ENCODE results near the gene SPAAR.

Gene SPAAR

GRCh38 chr9:35928591-35929452, 19.5 kb downstream of the SPAAR start:
- Histone ChIP-seq H3K4me3 (ENCODE audit: low read length) (no peak overlapping the region), H2AFZ (ENCODE audit: low read length) (no peak overlapping the region), H3K9me3 (replicated peaks; ENCODE audit: insufficient read depth, low read length) (no peaks in the 10 kb centered on the region), H3K27ac (ENCODE audit: low read length) (no peak overlapping the region), H3K4me2 (ENCODE audit: low read depth, low read length) (no peak overlapping the region), H3F3A (ENCODE audit: insufficient read depth, low read length) (peaks cover 10% of the 10 kb centered on the region), H3K9me2 (replicated peaks; ENCODE audit: insufficient read depth, low read length) (no peaks in the 10 kb centered on the region), H3K9ac (ENCODE audit: low read length) (no peak overlapping the region), H3K27me3 (replicated peaks; ENCODE audit: insufficient read depth, low read length) (no peaks in the 10 kb centered on the region), H3K4me1 (ENCODE audit: low read length) (peaks cover 16% of the 10 kb centered on the region), H3K36me3 (replicated peaks; ENCODE audit: insufficient read depth, low read length) (no peaks in the 10 kb centered on the region), H4K20me1 (ENCODE audit: insufficient read depth, low read length) (no peaks in the 10 kb centered on the region), H3K79me2 (ENCODE audit: low read length) (no peaks in the 10 kb centered on the region)
- TF ChIP-seq EZH2phosphoT487 (IDR thresholded peaks at IDR 0.05; ENCODE audit: low read length), result no peak
- no peak for TF ChIP-seq EZH2 (optimal IDR thresholded peaks at IDR 0.05; ENCODE audit: low read depth, low read length)
- TF ChIP-seq CTCF (IDR thresholded peaks at IDR 0.05; ENCODE audit: low read length), result no peak
- no peak for DNase-seq

- Histone ChIP-seq H4K20me1 (ENCODE audit: insufficient read depth, low read length) (no peaks in the 10 kb centered on the region), H3K9ac (ENCODE audit: low read length) (no peak overlapping the region), H3K36me3 (replicated peaks; ENCODE audit: insufficient read depth, low read length) (no peaks in the 10 kb centered on the region), H3K4me3 (ENCODE audit: low read length) (no peak overlapping the region), H3K9me3 (replicated peaks; ENCODE audit: insufficient read depth, low read length) (no peaks in the 10 kb centered on the region), H3K9me2 (replicated peaks; ENCODE audit: insufficient read depth, low read length) (no peaks in the 10 kb centered on the region), H3K27me3 (replicated peaks; ENCODE audit: insufficient read depth, low read length) (no peaks in the 10 kb centered on the region), H3K4me2 (ENCODE audit: low read depth, low read length) (no peak overlapping the region), H3K4me1 (ENCODE audit: low read length) (peaks cover 13% of the 10 kb centered on the region), H3F3A (ENCODE audit: insufficient read depth, low read length) (peaks cover 6% of the 10 kb centered on the region), H2AFZ (ENCODE audit: low read length) (no peak overlapping the region), H3K79me2 (ENCODE audit: low read length) (no peaks in the 10 kb centered on the region), H3K27ac (ENCODE audit: low read length) (no peak overlapping the region)
- TF ChIP-seq EZH2phosphoT487 (IDR thresholded peaks at IDR 0.05; ENCODE audit: low read length), result no peak
- no peak for TF ChIP-seq CTCF (IDR thresholded peaks at IDR 0.05; ENCODE audit: low read length)
- no peak for TF ChIP-seq EZH2 (optimal IDR thresholded peaks at IDR 0.05; ENCODE audit: low read depth, low read length)
- DNase-seq, result no peak
Measured at GRCh38 chr9:35929453-35929718, 20.1 kb downstream of the SPAAR start.

- peaks cover 6% of the 10 kb centered on the region for H3F3A ChIP-seq (ENCODE audit: insufficient read depth, low read length)
- no peak overlapping the region for H2AFZ ChIP-seq (ENCODE audit: low read length)
- H3K9me2 ChIP-seq (replicated peaks; ENCODE audit: insufficient read depth, low read length), result no peaks in the 10 kb centered on the region
- no peak for DNase-seq
- no peak overlapping the region for H3K27ac ChIP-seq (ENCODE audit: low read length)
- no peak overlapping the region for H3K4me3 ChIP-seq (ENCODE audit: low read length)
- peaks cover 10% of the 10 kb centered on the region for H3K4me1 ChIP-seq (ENCODE audit: low read length)
- H4K20me1 ChIP-seq (ENCODE audit: insufficient read depth, low read length), result no peaks in the 10 kb centered on the region
- no peak overlapping the region for H3K9ac ChIP-seq (ENCODE audit: low read length)
- TF ChIP-seq EZH2phosphoT487 (IDR thresholded peaks at IDR 0.05; ENCODE audit: low read length), result no peak
- no peak for TF ChIP-seq EZH2 (optimal IDR thresholded peaks at IDR 0.05; ENCODE audit: low read depth, low read length)
- no peak for TF ChIP-seq CTCF (IDR thresholded peaks at IDR 0.05; ENCODE audit: low read length)
- H3K9me3 ChIP-seq (replicated peaks; ENCODE audit: insufficient read depth, low read length), result no peaks in the 10 kb centered on the region
- no peaks in the 10 kb centered on the region for H3K36me3 ChIP-seq (replicated peaks; ENCODE audit: insufficient read depth, low read length)
- H3K79me2 ChIP-seq (ENCODE audit: low read length), result no peaks in the 10 kb centered on the region
- no peak overlapping the region for H3K4me2 ChIP-seq (ENCODE audit: low read depth, low read length)
- H3K27me3 ChIP-seq (replicated peaks; ENCODE audit: insufficient read depth, low read length), result no peaks in the 10 kb centered on the region
Measured at GRCh38 chr9:35930521-35930920, 21.2 kb downstream of the SPAAR start.
